GM19099 (cell line): ENCODE data around the gene PSMC1.

Source experiments
- POLR2A ChIP-seq: IDR thresholded peaks from 3 replicates; pipeline ENCODE4 v1.6.1; 2011; ENCODE audit warnings: low read depth; ENCODE audit not compliant: insufficient read length; ENCODE audit errors: extremely low read depth

Gene PSMC1

GRCh38 chr14:90308561-90308960 is 52.2 kb downstream of the PSMC1 start:
- TF ChIP-seq POLR2A = no peak

- no peak for TF ChIP-seq POLR2A
Observed at GRCh38 chr14:90317286-90317685, 60.9 kb downstream of the PSMC1 start.

- TF ChIP-seq POLR2A = no peak
Observed at GRCh38 chr14:90318016-90318415, 61.7 kb downstream of the PSMC1 start.

GRCh38 chr14:90319173-90319572 is 62.8 kb downstream of the PSMC1 start:
- no peak for TF ChIP-seq POLR2A

- TF ChIP-seq POLR2A = no peak
Observed at GRCh38 chr14:90319634-90320541, 63.5 kb downstream of the PSMC1 start.

- no peak for TF ChIP-seq POLR2A
Observed at GRCh38 chr14:90321891-90322290, 65.5 kb downstream of the PSMC1 start.
